HG02943 (cell line): ENCODE data around the gene DPF3.

ENCODE experiments used
- ATAC-seq: cut with Tn5 transposase; IDR thresholded peaks from one replicate; pipeline ENCODE4 v1.9.1; 2021; ENCODE audit warnings: mild to moderate bottlenecking, low read depth, moderate library complexity; ENCODE audit not compliant: unreplicated experiment

The DPF3 gene

GRCh38 chr14:72609205-72609916 lies 284.5 kb downstream of the DPF3 start:
- ATAC-seq, result no peak

- no peak for ATAC-seq
Measured at GRCh38 chr14:72608391-72609204, 285.3 kb downstream of the DPF3 start.

GRCh38 chr14:72607386-72608130 lies 286.3 kb downstream of the DPF3 start:
- no peak for ATAC-seq

GRCh38 chr14:72606879-72607278 lies 287.0 kb downstream of the DPF3 start:
- no peak for ATAC-seq

- ATAC-seq, result no peak
Measured at GRCh38 chr14:72605921-72606220, 288.0 kb downstream of the DPF3 start.

GRCh38 chr14:72605096-72605920 lies 288.6 kb downstream of the DPF3 start:
- no peak for ATAC-seq

- no peak for ATAC-seq
Measured at GRCh38 chr14:72604133-72604532, 289.8 kb downstream of the DPF3 start.

GRCh38 chr14:72603639-72604038 lies 290.3 kb downstream of the DPF3 start:
- no peak for ATAC-seq

- ATAC-seq, result no peak
Measured at GRCh38 chr14:72600551-72601330, 293.2 kb downstream of the DPF3 start.

GRCh38 chr14:72599579-72600470 lies 294.1 kb downstream of the DPF3 start:
- no peak for ATAC-seq

- no peak for ATAC-seq
Measured at GRCh38 chr14:72598306-72598705, 295.6 kb downstream of the DPF3 start.

- ATAC-seq, result no peak
Measured at GRCh38 chr14:72597252-72598233, 296.4 kb downstream of the DPF3 start.

- ATAC-seq, result no peak
Measured at GRCh38 chr14:72595152-72595862, 298.6 kb downstream of the DPF3 start.

GRCh38 chr14:72594099-72594901 lies 299.6 kb downstream of the DPF3 start:
- no peak for ATAC-seq

- ATAC-seq, result no peak
Measured at GRCh38 chr14:72591391-72591790, 302.5 kb downstream of the DPF3 start.

- ATAC-seq, result no peak
Measured at GRCh38 chr14:72590577-72590976, 303.3 kb downstream of the DPF3 start.
